NCI-H2171 (cell line): ENCODE data around the gene CRYGS.

Experiments used
- DNase-seq: peaks from one replicate; lab custom pipeline; 2025; lab: John Stamatoyannopoulos, UW

The CRYGS gene

DNA sequence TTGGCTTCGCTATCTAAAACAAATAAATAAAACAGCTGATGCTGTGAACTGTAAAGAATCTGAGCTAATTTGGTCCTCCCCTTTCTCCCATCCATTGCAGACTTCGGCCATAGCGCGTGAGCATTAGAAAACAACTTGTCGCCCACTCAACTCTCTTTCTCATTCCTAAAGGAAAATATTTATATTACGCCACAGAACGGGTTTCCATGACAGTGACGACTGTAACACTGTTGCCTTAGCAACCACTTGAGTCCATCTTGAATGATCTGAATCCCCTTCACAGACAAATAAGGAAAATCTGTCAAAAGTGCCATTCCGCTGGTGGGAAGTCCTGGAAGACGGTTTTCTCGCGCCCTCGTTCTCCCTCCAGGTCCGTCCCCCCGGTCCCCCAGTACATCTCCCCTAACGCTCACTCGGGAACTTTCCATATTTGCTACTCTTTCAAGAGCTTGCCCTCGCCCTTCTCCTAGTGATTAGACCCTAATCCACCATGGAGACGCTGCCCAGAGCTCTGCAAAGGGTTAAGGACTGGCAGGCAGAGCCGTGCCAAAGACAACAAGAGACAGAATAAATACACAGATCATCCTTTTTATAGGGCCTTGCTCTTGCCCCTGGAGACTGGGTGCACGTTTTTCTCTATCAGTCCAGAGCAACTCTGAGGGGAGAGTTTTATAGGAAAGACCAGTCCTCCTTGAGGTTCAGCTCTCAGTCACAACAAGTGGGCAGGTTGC, 50.5 kb downstream of the CRYGS start:
- DNase-seq = no peak

DNA sequence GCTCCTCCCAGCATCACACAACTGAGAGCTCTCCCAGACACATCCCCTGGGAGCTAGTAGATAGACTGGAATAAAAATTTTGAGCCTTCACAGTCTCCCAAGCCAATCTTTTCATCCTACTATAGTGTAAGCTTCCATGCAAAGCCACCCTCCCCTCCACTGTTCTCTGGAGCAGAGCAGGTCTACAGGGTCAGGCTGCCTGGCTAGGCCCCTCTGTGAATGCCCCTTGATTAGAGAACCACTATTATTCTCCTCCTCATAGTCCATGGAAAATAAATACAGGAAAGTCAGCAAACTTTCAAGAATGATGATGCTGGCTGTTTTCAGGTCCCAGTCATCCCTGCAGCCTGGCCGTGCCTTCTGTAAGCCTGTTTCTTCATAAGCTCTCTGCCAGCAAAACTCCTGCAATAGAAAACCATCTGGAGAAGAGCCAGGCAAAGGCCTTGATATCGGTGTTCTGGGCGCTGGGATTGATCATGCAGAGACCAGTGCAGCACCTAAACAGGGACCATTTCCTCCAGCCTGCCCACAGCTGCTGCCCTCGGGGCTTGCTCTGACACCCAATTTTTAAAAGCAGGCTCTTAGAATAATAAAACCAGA, 51.7 kb downstream of the CRYGS start:
- no peak for DNase-seq

DNA sequence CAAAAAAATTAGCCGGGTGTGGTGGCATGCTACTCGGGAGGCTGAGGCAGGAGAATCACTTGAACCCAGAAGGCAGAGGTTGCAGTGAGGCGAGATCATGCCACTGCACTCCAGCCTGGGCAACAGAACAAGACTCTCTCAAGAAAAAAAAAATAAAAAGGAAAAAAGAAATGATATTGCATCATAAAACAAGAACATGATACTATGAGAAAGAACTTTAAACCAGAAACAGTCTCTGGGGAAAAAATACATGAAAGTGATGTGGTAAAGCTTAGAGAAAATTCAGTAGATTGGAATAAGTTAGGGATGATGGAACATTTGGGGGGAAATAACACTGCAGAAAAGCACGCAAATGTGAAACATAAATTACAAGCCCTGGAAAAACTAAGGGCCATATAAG, 54.7 kb downstream of the CRYGS start:
- DNase-seq = no peak
